Nucleus accumbens (tissue), 56 donors: ENCODE data around the gene TTC14.

Experiments
- DNase-seq, 56 donors: peaks; one replicate each; lab custom pipeline; 2025; lab: John Stamatoyannopoulos, UW

Gene TTC14

DNA sequence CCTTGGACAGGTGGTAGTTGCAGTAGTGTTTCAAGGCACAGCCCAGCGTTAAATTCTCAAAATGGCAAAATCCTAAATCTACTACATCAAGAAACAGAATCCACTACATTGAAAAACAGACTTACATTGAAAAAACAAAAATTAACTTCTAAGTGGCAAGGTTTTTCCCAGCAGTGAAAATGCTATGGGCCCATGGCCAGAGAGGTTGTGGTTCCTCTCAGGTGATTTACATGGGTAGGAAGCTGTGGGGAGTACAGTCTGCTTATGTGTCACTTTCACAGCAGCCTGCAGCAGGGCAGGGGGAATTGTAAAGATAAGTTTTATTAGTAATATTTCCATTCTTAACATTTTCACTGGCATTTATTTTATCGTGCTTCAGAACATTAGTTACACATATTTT is 24.9 kb downstream of the TTC14 start:
- no peak for DNase-seq

DNA sequence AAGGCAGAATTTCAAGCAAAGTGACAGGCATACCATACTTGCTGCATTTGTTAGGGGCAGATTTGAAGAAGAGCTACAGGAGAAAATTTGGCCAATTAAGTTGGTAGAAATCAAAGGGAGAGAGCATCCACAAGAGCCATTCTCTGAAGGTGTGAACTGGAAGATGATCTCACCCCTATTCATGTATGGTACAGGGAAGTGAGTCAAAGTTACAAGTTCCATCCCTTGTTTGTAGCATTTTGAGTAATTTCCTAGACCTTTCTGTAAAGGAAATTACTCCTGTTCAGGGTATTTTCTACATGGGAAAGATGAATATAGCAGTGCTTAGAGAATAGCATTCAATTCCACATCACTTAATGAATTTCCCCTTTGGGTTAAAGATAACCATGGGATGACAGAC is 28.4 kb downstream of the TTC14 start:
- DNase-seq = no peak

DNA sequence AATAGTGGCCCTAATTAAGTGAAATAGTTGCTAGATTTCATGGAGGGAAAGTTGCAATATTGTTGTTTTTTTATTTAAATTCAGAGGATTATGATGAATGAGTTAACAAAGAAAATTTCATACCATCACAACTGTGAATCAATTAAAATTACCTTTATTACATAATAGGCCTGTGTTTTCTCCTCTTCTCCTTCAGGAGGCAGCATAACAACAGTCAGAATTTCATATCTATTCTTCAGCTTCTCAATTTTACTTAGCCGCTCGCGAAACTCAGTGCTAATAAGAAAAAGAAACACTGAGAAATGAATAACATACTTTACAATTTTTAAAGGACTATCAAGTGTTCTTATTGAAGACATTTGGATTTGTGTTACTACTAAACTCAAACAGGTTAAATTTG is 29.4 kb downstream of the TTC14 start:
- no peak for DNase-seq

- DNase-seq = no peak
Measured at GRCh38 chr3:180633722-180634121, 31.8 kb downstream of the TTC14 start.

GRCh38 chr3:180640987-180641386 is 39.0 kb downstream of the TTC14 start:
- DNase-seq = no peak

DNA sequence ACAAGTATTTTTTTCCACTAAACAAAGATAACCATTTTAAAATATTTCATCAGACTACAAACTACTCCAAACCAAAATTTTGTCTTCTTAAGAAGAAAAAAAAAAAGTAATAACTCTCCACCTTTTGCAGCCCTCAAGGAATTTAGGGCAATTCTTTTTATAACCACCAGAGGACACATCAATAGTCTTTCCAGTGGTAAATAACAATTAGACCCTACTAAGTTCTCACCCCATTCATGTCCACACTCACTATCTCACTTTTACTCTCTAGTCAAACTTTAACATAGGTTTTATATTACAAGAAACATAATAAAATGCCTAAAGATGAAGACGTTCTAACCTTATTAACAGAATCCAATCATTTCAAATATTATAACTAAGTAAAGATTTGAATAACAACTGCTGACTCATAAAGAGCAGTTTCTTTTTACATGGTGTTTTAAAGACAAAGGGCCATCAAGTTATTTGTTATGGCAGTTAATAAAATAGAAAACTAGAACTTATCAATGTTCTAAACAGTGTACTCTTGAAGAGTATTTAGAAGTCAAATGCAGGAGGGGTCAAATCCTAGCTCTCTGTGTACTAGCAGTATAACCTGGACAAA is 44.3 kb downstream of the TTC14 start:
- DNase-seq = no peak

GRCh38 chr3:180656406-180656805 is 54.4 kb downstream of the TTC14 start:
- no peak for DNase-seq

DNA sequence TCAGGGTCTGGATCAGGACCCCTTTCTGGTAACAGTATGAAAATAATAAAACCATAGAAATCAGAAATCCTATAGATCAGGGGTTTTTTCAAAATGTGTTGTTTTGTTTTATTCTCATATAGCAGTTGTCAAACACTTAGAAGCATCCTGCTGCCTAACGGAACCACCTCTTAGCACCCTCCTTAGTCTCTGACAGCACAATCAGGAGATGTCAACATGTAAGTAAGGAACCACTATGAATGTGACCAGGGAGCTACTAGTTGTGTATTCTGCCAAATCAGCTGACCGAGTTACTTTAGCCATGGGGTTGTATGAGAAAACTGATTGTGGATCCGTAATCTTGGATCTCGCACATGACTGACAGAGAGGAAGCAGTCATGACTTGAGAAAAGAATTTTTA is 55.1 kb downstream of the TTC14 start:
- no peak for DNase-seq
